ENCODE measurements around the gene OSBPL5.

Gene OSBPL5

DNA sequence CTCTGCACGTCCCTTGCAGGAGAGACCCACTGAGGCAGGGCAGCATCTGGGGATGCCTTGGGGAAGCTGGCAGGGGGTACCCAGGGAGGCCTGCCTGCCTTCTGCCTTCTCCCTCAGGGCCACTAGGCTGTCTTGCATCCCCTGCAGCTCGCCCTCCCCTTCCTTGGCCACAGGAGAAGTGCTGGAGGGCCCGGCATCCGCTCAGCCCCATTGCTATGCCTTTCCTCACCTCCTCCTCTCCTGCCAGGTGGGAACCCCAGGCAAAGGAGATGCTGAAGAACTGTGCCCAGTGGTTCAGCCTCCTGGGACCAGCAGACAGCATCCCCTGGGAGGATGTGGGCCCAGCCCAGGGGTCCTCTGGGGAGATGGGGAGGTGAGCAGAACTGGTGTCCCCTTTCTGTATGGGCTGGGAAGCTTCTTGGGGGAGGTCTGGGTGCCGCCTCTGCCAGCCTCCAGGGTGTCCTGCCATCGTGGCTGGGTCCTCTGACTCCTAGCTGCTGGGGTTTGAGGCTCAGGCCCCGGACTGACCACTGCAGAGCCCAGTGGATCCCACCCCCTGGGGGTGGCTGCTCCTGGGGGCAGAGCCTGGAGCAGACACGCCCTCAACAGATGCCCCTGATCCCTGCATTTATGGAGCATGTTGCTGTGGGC is 32.9 kb upstream of the OSBPL5 start:
- in situ Hi-C loops (cut with HindIII; ENCODE audit: low sequenced_read_pairs), result no loop called here

DNA sequence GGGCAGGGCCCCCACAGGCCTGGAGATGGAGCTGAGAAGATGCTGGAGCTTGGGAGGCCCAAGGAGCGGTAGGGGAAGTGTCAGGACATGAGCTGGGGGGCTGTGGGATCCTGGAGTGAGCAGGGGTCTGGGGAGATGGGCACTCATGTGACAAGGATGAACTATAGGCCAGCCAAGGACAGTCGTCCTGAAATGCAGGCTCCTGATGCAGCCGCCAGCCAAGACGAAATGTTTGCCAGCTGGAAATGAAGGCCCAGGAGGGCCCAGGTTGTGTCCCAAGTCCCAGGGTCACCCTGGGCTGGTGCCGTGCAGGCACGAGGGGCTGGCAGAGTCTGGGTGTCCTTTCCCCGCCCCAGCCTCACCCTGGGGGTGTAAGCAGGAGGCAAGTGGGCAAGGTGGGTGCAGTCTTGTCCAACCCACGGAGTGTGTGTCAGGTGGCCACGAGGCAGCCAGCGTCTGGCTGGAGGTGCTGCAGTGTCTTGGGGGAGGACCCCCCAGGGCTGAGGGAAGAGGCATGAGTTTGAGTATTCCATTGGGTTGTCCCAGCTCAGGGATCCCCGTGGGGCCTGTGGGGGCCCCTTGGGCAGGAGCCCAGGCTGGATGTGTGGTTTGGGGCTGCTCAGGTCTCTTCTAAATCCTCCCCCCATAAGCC is 32.1 kb upstream of the OSBPL5 start:
- in situ Hi-C loops (cut with HindIII; ENCODE audit: low sequenced_read_pairs), result no loop called here

DNA sequence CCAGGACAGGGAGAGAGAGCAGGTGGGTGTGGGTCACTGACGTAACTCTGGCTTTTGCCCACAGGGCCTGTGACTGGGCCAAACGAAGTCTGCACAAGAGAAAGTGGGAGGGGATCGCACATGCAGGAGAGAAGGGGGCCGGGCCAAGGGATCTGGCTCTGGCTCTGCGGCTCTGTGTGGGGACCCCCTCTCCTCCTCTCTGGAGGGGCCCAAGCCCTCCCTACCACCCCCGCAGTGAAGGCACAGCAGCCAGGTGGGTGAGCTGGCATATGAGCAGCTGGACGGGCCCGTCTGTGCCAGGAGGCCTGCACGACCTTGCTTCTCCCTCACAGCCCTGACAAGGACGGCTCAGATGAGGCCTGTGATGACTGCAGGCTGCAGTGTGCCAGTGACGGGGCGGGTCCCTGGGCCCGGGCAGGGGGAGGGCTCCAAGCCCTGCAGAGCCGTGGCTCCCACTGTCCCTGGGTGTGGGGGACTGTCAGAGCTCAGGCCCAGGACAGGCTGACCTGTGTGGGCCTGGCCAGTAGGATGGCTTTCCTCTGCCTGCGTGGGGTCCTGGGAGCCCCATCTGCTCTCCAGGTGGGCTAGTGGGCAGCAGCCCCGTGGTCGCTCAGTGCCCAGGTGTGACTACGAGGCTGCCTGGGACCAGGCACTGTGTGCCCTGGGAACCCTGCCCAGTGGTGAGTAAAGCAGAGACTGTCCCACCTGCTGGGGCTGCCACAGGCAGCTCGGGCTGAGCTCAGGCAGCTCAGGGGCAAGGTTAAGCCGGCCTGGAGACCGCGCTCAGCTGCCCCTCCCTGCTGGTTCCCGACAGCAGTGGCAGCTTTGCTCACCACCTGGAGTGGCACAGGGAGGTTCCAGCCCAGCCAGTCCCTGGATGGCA is 31.3 kb upstream of the OSBPL5 start:
- in situ Hi-C loops (cut with HindIII; ENCODE audit: low sequenced_read_pairs), result no loop called here

DNA sequence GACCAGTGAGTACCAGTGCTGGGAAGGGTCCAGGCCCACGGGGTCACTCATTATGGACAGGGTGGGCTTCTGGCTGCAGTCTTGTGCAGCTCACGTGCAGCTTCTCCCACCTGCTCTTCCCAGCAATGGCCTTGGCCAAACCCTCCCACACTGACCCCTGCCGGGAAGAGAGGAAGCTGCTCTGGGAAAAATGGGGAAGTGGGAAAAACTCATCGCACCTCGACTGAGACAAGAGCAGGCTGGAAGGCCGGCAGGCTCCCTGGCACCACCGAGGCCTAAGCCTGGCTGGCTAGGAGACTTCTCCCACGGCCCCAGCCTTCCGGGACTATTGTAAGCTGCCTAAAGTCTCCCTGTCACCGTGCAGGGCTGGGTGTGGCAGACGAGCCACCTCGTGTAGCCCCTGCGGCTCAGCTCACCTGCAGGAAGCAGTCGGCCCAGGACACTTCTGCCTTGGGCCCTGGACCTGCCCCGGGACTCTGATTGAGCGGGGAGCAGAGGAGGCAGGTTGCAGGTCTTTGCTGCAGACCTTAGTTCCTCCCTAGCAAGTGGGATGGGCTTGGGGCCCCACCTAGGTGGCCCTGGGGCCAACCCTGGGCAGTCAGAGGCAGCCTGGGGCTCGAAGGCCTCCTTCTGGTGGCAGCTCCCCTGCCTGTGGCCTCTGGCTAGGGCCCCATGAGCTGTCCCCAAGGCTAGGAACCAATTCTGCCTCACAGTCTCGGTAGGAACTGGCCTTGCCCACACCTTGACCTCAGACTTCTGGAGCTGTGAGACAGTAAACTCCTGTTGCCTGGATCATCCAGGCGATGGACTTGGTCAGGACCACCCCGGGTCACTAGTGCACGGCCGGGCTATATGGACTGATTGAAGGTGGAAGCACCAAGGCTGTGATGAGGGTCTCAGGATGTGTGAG is 30.4 kb upstream of the OSBPL5 start:
- in situ Hi-C loops (cut with HindIII; ENCODE audit: low sequenced_read_pairs), result no loop called here

DNA sequence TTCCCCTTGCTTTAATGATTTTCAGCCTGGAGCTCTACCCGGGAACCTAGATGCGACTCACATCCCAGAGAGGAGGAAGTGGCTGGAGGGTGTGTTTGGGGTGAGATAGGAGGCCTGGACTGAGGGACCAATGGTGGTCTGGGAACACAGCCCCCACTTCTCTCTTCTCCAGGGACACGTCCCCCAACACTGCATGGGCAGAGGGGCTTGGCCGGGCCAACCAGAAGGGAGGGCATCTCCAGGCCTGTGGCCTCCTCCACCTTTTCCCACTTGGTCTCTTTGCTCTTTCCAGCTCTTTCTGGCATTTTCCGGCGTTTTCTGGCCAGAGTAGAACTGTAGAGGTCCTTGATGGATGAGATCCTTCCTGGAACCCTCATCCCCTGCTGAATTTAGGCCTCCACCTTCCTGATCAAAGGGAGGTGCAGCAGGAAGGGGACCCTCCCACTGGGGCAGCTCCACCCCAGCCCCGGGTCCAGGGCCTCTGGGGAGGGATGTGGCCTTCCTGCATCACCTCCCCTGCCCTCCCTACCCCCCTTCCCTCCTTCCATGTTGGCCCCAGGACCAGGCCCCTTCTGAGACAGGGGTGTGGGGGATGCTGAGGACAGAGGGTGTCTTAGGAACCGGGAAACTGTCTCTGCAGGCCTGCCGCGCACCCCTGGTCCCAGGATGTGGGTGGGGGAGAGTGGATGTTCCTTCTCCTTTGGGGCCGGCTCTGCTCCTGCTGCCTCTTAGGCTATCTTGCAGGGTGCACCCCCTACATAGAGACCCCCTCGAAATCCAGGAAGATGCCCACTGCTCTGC is 29.1 kb upstream of the OSBPL5 start:
- in situ Hi-C loops (cut with HindIII; ENCODE audit: low sequenced_read_pairs), result no loop called here

DNA sequence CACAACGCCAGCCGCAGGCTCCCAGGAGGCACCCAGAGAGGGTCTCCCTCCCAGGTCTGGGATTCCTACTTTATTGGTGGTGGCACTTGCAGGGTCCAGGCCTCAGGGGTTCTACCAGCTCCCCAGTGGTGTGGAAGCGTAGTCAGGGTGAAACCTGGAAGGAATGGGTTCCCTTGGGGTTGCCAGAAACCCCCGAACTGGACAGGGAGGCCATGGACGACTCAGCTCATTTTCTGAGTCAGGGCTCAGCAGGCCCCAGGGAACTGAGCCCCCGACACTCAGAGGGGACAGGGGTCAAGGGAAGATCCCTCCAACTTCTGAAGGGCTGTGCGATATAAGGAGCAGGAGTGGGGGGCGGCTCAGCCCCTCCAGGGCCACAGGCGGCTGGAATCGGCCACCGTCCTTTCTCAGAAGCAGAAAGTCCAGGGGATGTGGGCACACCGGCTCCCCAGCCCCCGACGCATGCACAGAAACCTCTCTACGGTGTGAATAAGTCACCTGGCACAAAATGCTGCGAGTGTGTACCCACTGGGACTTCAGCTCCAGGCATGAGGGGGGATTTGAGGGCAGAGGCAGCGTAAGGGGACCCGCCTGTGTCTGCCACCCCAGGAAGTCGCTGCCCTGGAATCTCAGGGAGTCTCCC is 28.4 kb upstream of the OSBPL5 start:
- in situ Hi-C loops (cut with HindIII; ENCODE audit: low sequenced_read_pairs), result no loop called here

DNA sequence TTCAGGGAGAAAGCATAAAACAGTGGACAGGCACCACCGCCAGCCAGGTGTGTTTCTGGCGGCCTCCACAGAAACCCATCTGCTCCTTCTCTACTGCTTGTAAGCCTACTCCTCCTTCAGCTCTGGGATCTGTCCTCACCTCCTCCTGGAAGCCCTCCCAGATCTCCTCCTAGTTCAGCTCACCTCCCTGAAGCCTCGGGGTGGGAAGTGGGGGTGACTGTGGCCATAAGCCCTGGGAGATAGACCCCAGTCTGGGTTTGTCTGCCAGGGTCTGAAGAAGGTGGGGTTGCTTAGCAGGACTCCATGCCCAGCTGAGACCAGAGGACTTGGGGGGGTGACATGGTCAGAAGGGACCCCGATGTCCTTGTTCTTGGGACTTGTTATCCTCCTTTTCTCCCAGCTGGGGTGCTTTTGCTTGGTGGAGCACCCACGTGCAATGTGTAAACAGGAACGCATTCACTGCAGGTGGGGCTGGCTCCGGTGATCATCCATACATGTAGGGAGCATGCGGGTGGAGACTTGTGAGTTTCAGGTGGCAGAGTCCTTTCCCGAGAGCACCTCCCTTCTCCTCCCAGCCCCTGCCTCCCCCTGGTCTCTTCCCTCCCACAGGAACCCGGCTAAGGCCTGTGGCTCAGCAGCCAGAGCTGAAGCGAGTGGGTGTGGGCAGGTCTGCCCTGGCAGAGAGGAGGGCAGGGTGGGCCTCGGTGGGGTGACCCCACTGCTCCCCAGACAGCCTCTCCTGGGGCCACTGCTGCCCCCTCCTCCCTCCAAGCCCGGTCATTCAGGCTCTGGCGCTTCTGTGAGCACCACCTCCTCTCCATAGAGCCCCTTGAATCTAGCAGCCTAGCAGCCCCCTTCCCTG is 27.6 kb upstream of the OSBPL5 start:
- in situ Hi-C loops (cut with HindIII; ENCODE audit: low sequenced_read_pairs), result no loop called here

DNA sequence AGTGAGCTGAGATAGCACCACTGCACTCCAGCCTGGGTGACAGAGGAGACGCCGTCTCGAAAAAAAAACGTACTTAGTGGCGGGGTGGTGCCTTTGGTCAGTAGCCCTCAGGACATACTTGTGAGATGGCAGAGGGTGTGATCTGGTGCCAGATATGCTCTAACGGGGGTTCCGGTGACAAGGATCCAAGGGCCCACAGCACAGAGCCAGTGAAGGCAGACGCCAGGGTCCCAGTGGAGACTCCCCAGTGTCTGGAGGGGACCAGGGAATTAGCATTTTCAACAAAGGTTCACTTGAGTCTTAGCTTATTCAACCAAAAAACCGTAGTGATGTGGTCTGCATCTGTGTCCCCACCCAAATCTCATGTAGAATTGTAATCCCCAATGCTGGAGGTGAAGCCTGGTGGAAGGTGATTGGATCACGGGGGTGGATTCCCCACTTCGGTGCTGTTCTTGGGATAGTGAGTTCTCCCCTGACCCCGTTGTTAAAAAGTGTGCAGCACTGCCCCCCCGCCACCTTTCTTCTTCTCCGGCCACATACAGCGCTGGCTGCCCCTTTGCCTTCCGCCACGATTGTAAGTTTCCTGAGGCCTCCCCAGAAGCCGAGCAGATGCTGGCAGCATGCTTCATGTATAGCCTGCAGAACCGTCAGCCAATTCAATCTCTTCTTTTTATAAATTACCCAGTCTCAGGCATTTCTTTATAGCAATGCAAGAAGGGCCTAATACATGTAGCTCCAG is 26.6 kb upstream of the OSBPL5 start:
- in situ Hi-C loops (cut with HindIII; ENCODE audit: low sequenced_read_pairs), result no loop called here

DNA sequence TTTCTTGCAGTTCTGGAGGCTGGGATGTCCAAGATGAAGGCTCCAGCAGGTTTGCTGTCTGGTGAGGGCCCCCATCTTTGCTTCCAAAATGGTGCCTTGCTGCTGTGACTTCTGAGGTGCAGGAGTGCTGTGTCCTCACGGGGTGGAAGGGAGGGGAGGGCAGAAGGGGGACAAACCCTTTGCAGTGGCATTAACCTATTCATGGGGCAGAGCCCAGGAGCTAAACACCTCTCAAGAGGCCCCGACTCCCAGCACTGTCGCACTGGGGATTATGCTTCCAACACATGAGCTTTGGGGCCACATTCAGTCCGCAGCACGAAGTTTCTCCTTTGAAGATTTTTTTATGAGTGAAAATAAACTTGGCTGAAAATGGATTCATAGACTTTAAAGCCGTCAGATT is 25.5 kb upstream of the OSBPL5 start:
- in situ Hi-C loops (cut with HindIII; ENCODE audit: low sequenced_read_pairs), result no loop called here

DNA sequence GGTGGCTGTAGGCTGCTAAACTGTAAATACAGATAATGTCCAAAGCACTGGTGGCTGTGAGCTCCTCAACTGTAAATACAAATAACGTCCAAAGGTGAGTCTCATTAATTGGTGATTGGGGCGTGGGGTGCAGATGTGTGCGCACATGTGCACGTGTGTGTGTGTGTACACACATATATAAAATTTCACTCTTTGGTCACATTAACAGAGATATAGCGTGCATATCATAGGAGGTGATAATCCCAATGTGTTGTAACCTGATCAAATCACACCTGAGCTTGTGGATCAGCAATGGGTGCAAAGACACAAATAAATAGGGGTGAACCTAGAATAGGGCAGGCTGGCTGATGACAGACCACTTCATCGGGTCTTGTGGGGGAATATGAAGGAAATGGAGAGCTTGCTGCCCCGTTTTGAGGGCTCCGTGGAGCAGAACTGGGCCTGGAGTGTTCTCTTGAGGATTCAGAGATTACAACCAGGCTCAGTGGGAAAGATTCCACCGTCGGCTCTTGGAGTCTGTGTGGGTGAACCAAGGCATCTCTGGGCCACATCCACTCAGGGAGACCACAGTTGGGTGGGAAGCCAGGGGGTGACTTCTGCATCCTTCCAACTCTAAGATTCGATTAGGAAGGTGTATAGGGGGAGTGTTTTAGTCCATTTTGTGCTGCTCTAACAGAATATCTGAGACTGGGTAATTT is 24.9 kb upstream of the OSBPL5 start:
- in situ Hi-C loops (cut with HindIII; ENCODE audit: low sequenced_read_pairs), result no loop called here

DNA sequence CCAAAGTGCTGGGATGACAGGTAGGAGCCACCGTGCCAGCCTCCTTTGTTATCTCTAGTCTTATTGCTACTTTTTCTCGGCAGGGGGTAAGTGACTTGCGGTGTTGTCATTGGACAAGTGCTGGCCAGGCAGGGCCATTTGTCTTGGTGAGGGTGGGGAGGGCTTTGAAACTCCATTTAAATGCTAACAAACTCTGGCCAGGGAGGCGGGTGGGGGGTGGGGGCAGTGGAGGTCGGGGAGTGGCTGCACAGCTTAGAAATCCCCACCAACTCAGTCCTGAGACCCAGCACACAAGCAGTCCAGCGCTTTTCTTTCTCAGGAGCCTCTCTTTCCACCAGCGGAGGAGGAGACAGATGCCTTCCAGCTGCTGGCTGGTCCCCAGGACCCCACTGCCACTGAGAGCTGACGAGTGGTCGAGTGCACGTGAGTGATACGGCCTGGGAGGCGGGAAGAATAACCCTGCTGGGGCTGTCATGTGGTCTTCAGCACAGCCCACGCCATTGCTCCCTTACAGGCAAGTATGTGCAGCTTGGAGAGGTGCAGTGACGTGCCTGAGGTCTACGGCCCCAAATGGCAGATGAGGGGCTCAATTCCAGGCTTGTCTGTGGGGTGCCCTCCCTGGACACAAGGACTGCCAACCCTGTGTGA is 24.2 kb upstream of the OSBPL5 start:
- in situ Hi-C loops (cut with HindIII; ENCODE audit: low sequenced_read_pairs), result no loop called here

DNA sequence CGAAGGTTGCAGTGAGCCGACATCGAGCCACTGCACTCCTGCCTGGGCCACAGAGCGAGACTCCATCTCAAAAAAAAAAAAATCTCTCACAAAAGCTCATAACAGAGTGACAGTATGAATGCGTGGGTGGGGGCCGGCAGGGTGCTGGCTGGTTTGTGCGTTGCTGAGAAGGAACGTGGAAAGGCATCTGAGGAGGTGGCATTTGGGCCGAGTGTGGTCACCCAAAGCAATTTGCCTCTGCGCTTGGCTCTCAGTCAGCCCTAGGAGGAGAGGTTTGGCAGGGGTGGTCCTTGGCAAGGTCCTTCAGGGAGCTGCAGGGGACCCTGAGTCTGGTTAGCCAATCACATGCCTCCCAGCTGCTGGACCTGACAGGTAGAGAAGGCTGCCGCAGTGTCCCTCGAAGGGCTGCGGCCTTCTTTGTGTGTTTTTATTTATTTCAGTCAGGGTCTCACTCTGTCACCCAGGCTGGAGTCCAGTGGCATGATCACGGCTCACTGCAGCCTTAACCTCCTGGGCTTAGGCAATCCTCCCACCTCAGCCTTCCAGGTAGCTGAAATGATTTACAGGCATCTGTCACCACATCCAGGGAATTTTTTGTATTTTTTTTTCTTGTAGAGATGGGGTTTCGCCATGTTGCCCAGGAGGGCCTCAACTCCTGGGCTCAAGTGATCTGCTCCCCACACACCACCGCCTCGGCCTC is 23.5 kb upstream of the OSBPL5 start:
- in situ Hi-C loops (cut with HindIII; ENCODE audit: low sequenced_read_pairs), result no loop called here

DNA sequence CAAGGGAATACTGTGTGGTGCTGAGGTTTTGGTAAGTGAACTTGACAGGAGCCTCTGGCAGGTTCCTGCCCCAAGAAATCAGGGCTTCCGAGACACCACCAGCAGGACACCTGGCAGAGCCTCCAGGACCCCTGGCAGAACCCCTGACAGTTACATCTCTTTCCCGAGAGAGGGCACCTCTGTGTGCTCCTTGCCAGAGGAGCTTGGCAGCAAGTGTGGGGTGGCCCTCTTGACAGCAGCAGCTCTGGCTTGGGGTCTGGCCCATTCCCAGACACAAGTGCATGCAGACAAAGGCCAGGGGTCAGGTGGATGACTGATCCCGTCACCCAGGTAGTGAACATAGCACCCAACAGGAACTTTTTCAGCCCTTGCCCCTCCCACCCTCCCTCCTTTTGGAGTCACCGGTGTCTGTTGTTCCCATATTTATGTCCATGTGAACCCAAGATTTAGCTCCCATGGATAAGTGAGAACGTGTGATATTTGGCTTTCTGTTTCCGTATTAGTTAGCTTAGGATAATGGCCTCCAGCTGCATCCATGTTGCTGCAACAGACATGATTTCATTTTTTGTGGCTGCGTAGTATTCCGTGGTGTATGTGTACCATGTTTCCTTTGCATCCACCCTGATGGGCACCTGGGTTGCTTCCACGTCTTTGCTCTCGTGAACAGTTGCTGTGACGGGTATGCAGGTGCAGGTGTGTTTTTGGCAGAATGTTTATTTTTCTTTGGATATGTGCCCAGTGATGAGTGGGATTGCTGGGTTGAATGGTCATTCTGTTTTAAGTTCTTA is 21.2 kb upstream of the OSBPL5 start:
- in situ Hi-C loops (cut with HindIII; ENCODE audit: low sequenced_read_pairs), result no loop called here

DNA sequence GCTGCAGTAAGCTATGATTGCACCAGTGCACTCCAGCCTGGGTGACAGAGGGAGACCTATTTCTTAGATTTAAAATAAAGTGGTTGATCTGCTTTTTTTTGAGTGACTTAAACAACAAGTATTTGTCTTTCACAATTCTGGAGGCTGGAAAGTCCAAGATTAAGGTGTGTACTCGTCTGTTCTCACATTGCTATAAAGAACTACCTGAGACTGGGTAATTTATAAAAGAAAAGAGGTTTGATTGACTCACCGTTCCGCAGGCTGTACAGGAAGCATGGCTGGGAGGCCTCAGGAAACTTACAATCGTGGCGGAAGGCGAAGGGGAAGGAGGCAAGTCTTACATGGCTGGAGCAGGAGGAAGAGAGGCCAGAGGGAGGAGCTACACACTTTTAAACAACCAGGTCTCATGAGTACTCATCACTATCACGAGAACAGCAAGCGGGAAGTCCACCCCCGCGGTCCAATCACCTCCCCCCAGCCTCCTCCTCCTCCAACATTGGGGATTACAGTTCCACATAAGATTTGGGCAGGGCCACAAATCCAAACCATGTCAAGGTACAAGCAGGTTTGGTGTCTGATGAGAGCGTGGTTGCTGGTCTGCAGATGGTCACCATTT is 19.7 kb upstream of the OSBPL5 start:
- in situ Hi-C loops (cut with HindIII; ENCODE audit: low sequenced_read_pairs), result no loop called here

DNA sequence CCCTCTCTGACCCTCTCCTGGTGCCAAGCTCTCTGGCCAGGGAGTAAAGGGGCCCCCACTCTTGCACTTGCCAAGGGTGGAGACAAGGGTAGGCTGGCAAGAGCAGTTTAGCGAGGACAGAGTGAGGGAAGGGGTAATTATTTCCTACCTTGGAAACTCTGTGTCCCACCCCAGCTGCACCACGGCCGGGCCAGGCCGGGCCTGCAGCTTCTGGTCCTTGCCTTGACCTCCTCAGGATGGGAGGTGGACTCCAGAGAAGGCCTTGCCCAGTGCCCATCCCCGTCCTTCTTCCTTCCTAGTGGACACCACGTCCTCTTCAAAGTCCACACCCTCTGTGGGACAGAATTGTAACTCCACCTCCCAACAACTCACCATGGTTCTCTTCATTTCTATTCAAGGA is 18.4 kb upstream of the OSBPL5 start:
- in situ Hi-C loops (cut with HindIII; ENCODE audit: low sequenced_read_pairs), result no loop called here
